Measurements from ENCODE around the gene TMEM225B. TPM values are rescaled to one million over a fixed set of nuclear protein-coding genes. Genes with fewer than 3 reads are reported as not detected.

The TMEM225B gene
- total and polyA plus RNA-seq, 11 donors: 0.10 to 0.52 (median 0.51) TPM; not detected in 6

DNA sequence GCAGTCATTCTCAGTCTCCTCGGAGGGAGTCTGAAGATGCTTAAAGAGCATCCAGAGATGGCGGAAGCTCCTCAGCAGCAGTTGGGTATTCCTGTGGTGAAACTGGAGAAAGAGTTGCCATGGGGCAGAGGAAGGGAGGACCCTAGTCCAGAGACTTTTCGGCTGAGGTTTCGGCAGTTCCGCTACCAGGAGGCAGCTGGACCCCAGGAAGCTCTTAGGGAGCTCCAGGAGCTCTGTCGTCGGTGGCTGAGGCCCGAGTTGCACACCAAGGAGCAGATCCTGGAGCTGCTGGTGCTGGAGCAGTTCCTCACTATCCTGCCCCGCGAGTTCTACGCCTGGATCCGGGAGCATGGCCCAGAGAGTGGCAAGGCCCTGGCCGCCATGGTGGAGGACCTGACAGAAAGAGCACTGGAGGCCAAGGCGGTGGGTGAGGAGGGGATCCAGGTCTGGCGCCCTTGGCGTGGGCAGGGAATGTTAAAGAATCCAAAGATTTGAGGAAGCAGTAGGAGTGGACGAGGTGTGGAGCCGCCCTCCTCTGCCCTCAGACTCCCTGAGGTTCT lies 21.6 kb downstream of the TMEM225B start:
- H3K4me3 ChIP-seq: no peak overlapping the region
- H3K9me3 ChIP-seq: no peaks in the 10 kb centered on the region
- TF ChIP-seq, protein P1, sequence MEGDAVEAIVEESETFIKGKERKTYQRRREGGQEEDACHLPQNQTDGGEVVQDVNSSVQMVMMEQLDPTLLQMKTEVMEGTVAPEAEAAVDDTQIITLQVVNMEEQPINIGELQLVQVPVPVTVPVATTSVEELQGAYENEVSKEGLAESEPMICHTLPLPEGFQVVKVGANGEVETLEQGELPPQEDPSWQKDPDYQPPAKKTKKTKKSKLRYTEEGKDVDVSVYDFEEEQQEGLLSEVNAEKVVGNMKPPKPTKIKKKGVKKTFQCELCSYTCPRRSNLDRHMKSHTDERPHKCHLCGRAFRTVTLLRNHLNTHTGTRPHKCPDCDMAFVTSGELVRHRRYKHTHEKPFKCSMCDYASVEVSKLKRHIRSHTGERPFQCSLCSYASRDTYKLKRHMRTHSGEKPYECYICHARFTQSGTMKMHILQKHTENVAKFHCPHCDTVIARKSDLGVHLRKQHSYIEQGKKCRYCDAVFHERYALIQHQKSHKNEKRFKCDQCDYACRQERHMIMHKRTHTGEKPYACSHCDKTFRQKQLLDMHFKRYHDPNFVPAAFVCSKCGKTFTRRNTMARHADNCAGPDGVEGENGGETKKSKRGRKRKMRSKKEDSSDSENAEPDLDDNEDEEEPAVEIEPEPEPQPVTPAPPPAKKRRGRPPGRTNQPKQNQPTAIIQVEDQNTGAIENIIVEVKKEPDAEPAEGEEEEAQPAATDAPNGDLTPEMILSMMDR (IDR thresholded peaks at IDR 0.05): no peak
- TF ChIP-seq POLR2A (IDR thresholded peaks at IDR 0.05): no peak
- no peak overlapping the region for H3K27ac ChIP-seq
- DNase-seq (no peak), ATAC-seq (no peak)
- H3K27me3 ChIP-seq: no peaks in the 10 kb centered on the region
- peaks cover 0 to 66% (median 64%) of the 10 kb centered on the region in 9 donors for H3K36me3 ChIP-seq
- 90 to 96% (median 94%) methylated on average over 9 to 18 of the region's 18 CpGs for WGBS, 4 donors
- intact Hi-C loops (cut with DNase I): loop anchor here in 3 of 10 donors (5.0 to 10.0 kb wide), 4 partner anchors 67 to 295 kb away; partner anchors contain the start of genes FAM200A (in 1 of the 3) and TRIM4 (in 1 of the 3)
- peaks cover 0 to 22% (median 11%) of the 10 kb centered on the region in 12 donors for H3K4me1 ChIP-seq

DNA sequence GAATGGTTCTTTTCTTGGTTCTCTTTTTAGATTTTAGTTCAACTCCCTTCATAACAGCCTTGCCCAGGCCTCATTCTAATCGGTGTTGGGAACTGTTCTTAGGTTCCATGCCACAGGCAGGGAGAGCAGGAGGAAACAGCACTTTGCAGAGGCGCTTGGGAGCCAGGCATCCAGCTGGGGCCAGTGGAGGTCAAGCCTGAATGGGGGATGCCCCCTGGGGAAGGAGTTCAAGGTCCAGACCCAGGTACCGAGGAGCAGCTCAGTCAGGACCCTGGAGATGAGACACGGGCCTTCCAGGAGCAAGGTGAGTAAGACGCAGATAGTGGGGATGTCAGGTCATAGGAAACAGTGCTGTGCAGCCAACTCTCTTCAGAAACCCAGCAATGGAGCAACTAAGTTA lies 23.2 kb downstream of the TMEM225B start:
- 88 to 96% (median 93%) methylated on average over 5 of the region's 5 CpGs for whole genome bisulfite sequencing, 4 donors
- no peak for TF ChIP-seq POLR2A (IDR thresholded peaks at IDR 0.05)
- TF ChIP-seq, protein P1 (IDR thresholded peaks at IDR 0.05): no peak
- H3K4me3 ChIP-seq: no peak overlapping the region
- no peak overlapping the region for H3K27ac ChIP-seq
- intact Hi-C loops (cut with DNase I): loop anchor here in 1 of 10 donors (10.0 kb wide), 1 partner anchor 106 kb away; no protein-coding TSS in a partner anchor
- peaks cover 0 to 22% (median 11%) of the 10 kb centered on the region in 12 donors for H3K4me1 ChIP-seq
- DNase-seq (no peak), ATAC-seq (no peak)
- H3K27me3 ChIP-seq: no peaks in the 10 kb centered on the region
- H3K36me3 ChIP-seq: peaks cover 0 to 82% (median 80%) of the 10 kb centered on the region in 9 donors
- no peaks in the 10 kb centered on the region for H3K9me3 ChIP-seq

DNA sequence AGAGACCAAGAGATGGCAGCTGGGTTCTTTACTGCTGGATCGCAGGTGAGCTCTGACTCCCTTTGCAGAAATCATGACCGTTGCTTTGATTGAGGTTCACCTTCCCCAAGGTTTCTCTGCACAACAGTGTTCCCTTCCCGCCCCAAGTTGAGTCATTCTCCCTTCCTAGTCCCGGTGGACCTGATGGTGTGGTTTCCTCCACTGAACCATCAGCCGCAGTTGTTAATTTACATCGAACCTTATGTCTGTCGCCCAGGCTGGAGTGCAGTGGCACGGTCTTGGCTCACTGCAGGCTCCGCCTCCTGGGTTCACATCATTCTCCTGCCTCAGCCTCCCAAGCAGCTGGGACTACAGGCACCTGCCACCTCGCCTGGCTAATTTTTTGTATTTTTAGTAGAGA lies 24.5 kb downstream of the TMEM225B start:
- intact Hi-C loops (cut with DNase I): loop anchor here in 1 of 10 donors (10.0 kb wide), 1 partner anchor 108 kb away; no protein-coding TSS in a partner anchor
- no peaks in the 10 kb centered on the region for H3K27me3 ChIP-seq
- H3K9me3 ChIP-seq: no peaks in the 10 kb centered on the region
- no peak overlapping the region for H3K4me3 ChIP-seq
- peaks cover 0 to 18% (median 6%) of the 10 kb centered on the region in 12 donors for H3K4me1 ChIP-seq
- WGBS, 4 donors: 94 to 96% (median 94%) methylated on average over 10 of the region's 10 CpGs
- ATAC-seq (no peak), DNase-seq (no peak)
- H3K36me3 ChIP-seq: peaks cover 0 to 95% (median 93%) of the 10 kb centered on the region in 9 donors
- H3K27ac ChIP-seq: no peak overlapping the region
- TF ChIP-seq, protein P1 (IDR thresholded peaks at IDR 0.05): no peak
- no peak for TF ChIP-seq POLR2A (IDR thresholded peaks at IDR 0.05)

DNA sequence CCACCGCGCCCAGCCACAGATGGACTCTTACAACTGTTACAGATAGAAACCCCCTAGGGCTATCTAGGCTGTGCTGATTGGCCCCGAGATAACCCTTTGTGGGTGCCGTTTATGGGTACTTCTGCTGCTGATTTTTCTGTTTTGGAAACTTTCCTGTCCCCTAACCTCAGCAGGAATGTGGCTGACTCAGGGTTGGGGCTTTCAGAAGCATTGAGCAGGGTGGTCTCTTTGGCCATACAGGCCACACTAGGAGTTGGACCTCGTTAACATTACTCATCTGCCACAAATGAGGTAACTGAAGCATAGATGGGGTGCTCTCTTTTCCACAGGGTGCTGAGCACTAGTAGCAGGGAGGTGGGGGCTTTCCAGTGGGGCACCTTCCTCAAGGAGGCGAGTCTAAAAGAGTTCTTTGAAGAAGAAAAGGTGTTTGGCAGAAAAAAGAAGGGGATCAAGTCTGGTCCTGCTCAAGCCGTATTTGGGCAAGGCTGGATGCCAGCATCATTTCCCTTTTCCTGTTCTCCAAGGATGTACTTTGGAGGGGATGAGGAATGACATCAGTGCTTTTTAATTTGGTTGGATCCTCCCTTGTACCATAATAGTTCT lies 25.1 kb downstream of the TMEM225B start:
- DNase-seq (no peak), ATAC-seq (no peak)
- Histone ChIP-seq H3K27me3 (no peaks in the 10 kb centered on the region), H3K4me1 (peaks cover 0 to 12% (median under 1%) of the 10 kb centered on the region in 12 donors), H3K4me3 (no peak overlapping the region), H3K36me3 (peaks cover 0 to 100% (median 98%) of the 10 kb centered on the region in 9 donors), H3K27ac (no peak overlapping the region), H3K9me3 (no peaks in the 10 kb centered on the region)
- intact Hi-C loops (cut with DNase I): loop anchor here in 1 of 10 donors (10.0 kb wide), 1 partner anchor 108 kb away; no protein-coding TSS in a partner anchor
- 83 to 88% (median 84%) methylated on average over 7 of the region's 7 CpGs for WGBS, 4 donors
- TF ChIP-seq POLR2A (IDR thresholded peaks at IDR 0.05): no peak
- TF ChIP-seq, protein P1 (IDR thresholded peaks at IDR 0.05): no peak

All from heart left ventricle (tissue), 16 donors.